Activated CD4-positive, alpha-beta T cell treated with anti-CD3 and anti-CD28 coated beads, Interleukin-2, amount 50 U/mL, for 48 hours (primary cell): ENCODE data around the gene MGAT3.
A peak's percentile ranks its signal among the peaks of the same experiment; 100 is the strongest.

Experiments
- DNase-seq, 2 experiments: peaks; one replicate each; pipeline ENCODE4 v3.0.0-alpha.2; 2020

MGAT3 gene

GRCh38 chr22:39472570-39473556 lies 16.1 kb downstream of the MGAT3 start:
- DNase-seq = no peak

GRCh38 chr22:39473851-39474250 lies 17.0 kb downstream of the MGAT3 start:
- DNase-seq = no peak

- DNase-seq = no peak
These were observed 17.7 kb downstream of the MGAT3 start for GRCh38 chr22:39474351-39475111.

GRCh38 chr22:39475337-39475736 lies 18.5 kb downstream of the MGAT3 start:
- no peak for DNase-seq

- DNase-seq = no peak
These were observed 19.1 kb downstream of the MGAT3 start for GRCh38 chr22:39475902-39476301.

- no peak for DNase-seq
These were observed 19.9 kb downstream of the MGAT3 start for GRCh38 chr22:39476664-39477063.

GRCh38 chr22:39477542-39477941 lies 20.7 kb downstream of the MGAT3 start:
- DNase-seq = no peak

GRCh38 chr22:39478441-39478850 lies 21.6 kb downstream of the MGAT3 start:
- DNase-seq = peak; percentile 26 to 37

GRCh38 chr22:39479254-39479653 lies 22.4 kb downstream of the MGAT3 start:
- DNase-seq = no peak

- no peak for DNase-seq
These were observed 23.7 kb downstream of the MGAT3 start for GRCh38 chr22:39480557-39480956.

GRCh38 chr22:39481054-39481453 lies 24.2 kb downstream of the MGAT3 start:
- DNase-seq = no peak

GRCh38 chr22:39481595-39481994 lies 24.8 kb downstream of the MGAT3 start:
- no peak for DNase-seq

GRCh38 chr22:39482768-39483167 lies 26.0 kb downstream of the MGAT3 start:
- no peak for DNase-seq

- no peak for DNase-seq
These were observed 30.4 kb downstream of the MGAT3 start for GRCh38 chr22:39486951-39487825.

- DNase-seq = no peak
These were observed 31.2 kb downstream of the MGAT3 start for GRCh38 chr22:39487826-39488520.

- no peak for DNase-seq
These were observed 31.8 kb downstream of the MGAT3 start for GRCh38 chr22:39488563-39489083.

- DNase-seq = no peak
These were observed 32.6 kb downstream of the MGAT3 start for GRCh38 chr22:39489094-39490068.

- DNase-seq = peak; percentile 81 to 86
These were observed 33.5 kb downstream of the MGAT3 start for GRCh38 chr22:39490135-39490798.

- no peak for DNase-seq
These were observed 34.3 kb downstream of the MGAT3 start for GRCh38 chr22:39490966-39491680.
